A549 (cell line): ENCODE results near the gene HS6ST3. TPM values are rescaled to one million over a fixed set of nuclear protein-coding genes. Genes with fewer than 3 reads are reported as not detected.

ENCODE experiments used
- ATAC-seq, 2 experiments: fragments of 200-7000 bp in 1 of 2; fragments of >200 bp in 1 of 2; cut with Nextera tagmentation in 1 of 2; cut with Tn5 transposase in 1 of 2; 3 replicates each; pipeline versions ENCODE4 v1.8.0 to v1.9.1; 2018 to 2020; ENCODE audit warnings: mild to moderate bottlenecking in 1 of 2, moderate library complexity in 1 of 2
- CTCF ChIA-PET: fragments of 300-600 bp; sonication (Branson Sonifier 250); formaldehyde crosslinking; extraction: SDS; loops from one replicate; lab custom pipeline; 2021; ENCODE audit warnings: antibody characterized with exemption, inconsistent platforms; lab: Yijun Ruan, JAX
- POLR2A ChIA-PET: fragments of 350-600 bp; formaldehyde crosslinking; extraction: SDS; loops from one replicate; lab custom pipeline; 2021; ENCODE audit warnings: antibody characterized with exemption, inconsistent platforms; lab: Yijun Ruan, JAX
- DNase-seq, 2 experiments: peaks; one replicate each; pipeline versions ENCODE4 v3.0.0 to v3.0.0-alpha.2; 2011 to 2016; ENCODE audit warnings: low read depth in 1 of 2, low spot score in 1 of 2
- FAIRE-seq: peaks from 2 replicates; lab custom pipeline; 2011; peaks lifted over from hg19 to GRCh38; lab: Jason Lieb, UNC
- H3K27ac ChIP-seq, 2 experiments: fragments of >200 bp; sonication (Bioruptor Twin); formaldehyde crosslinking; 3 replicates each; pipeline ENCODE4 v1.5.1; 2016 to 2017
- H3K4me1 ChIP-seq: fragments of >200 bp; sonication (Bioruptor Twin); formaldehyde crosslinking; 3 replicates; pipeline ENCODE4 v1.6.1; 2016
- H3K4me2 ChIP-seq: fragments of >200 bp; sonication (Bioruptor Twin); formaldehyde crosslinking; 3 replicates; pipeline ENCODE4 v1.6.1; 2016
- H3K4me3 ChIP-seq: fragments of >200 bp; sonication (Bioruptor Twin); formaldehyde crosslinking; 3 replicates; pipeline ENCODE4 v1.5.1; 2016
- H3K9me3 ChIP-seq: fragments of >200 bp; sonication (Bioruptor Twin); formaldehyde crosslinking; 3 replicates; pipeline ENCODE4 v1.6.1; 2016
- CEBPB ChIP-seq, 2 experiments: fragments of >200 bp in 1 of 2; sonication (Bioruptor Twin) in 1 of 2; formaldehyde crosslinking in 1 of 2; IDR thresholded peaks; 2 replicates each; pipeline ENCODE4 v1.6.1; 2012 to 2016
- CTCF ChIP-seq: fragments of >200 bp; sonication (Bioruptor Twin); formaldehyde crosslinking; IDR thresholded peaks from 3 replicates; pipeline ENCODE4 v1.5.1; 2016
- EP300 ChIP-seq, 2 experiments: fragments of >200 bp; sonication (Bioruptor Twin); formaldehyde crosslinking; IDR thresholded peaks; 2 replicates in 1 of 2; 3 replicates in 1 of 2; pipeline ENCODE4 v1.6.1; 2016 to 2017
- HEYL ChIP-seq: fragments of 250-450 bp; sonication (Bioruptor Pico); IDR thresholded peaks from 2 replicates; pipeline ENCODE4 v1.8.0; 2021; ENCODE audit warnings: mild to moderate bottlenecking, moderate library complexity
- HOXA7 ChIP-seq: fragments of 250-450 bp; sonication (Bioruptor Pico); IDR thresholded peaks from 2 replicates; pipeline ENCODE4 v1.5.0; 2020; ENCODE audit warnings: mild to moderate bottlenecking, moderate library complexity
- HOXB5 ChIP-seq: fragments of 250-450 bp; sonication (Bioruptor Pico); IDR thresholded peaks from 2 replicates; pipeline ENCODE4 v1.5.0; 2020; ENCODE audit warnings: mild to moderate bottlenecking, moderate library complexity
- JUN ChIP-seq, 2 experiments: fragments of >200 bp; sonication (Bioruptor Twin); formaldehyde crosslinking; IDR thresholded peaks; 2 replicates in 1 of 2; 3 replicates in 1 of 2; pipeline ENCODE4 v1.6.1; 2016 to 2017
- KDM5A ChIP-seq: fragments of 200-600 bp; sonication (generic); IDR thresholded peaks from 2 replicates; pipeline ENCODE4 v1.6.1; 2016; ENCODE audit warnings: antibody characterized with exemption, mild to moderate bottlenecking
- MAFK ChIP-seq: fragments of 450-650 bp; IDR thresholded peaks from 2 replicates; pipeline ENCODE4 v1.6.1; 2014; ENCODE audit not compliant: partially characterized antibody
- MAX ChIP-seq: IDR thresholded peaks from 2 replicates; pipeline ENCODE4 v1.6.1; 2012
- MAZ ChIP-seq: fragments of 150-350 bp; IDR thresholded peaks from 2 replicates; pipeline ENCODE4 v1.6.1; 2014; ENCODE audit warnings: antibody characterized with exemption, low read depth, low read length, borderline replicate concordance
- NR3C1 ChIP-seq: fragments of >200 bp; sonication (Bioruptor Twin); formaldehyde crosslinking; IDR thresholded peaks from 3 replicates; pipeline ENCODE4 v1.6.1; 2017
- POLR2A ChIP-seq: IDR thresholded peaks from 2 replicates; pipeline ENCODE4 v1.6.1; 2012; ENCODE audit warnings: mild to moderate bottlenecking, low read length
- REST ChIP-seq: fragments of 200-600 bp; sonication (generic); IDR thresholded peaks from 2 replicates; pipeline ENCODE4 v1.6.1; 2016; ENCODE audit warnings: antibody characterized with exemption, mild to moderate bottlenecking, moderate library complexity
- SREBF2 ChIP-seq: fragments of 450-650 bp; IDR thresholded peaks from 2 replicates; pipeline ENCODE4 v1.6.1; 2014; ENCODE audit warnings: mild to moderate bottlenecking, moderate library complexity
- USF2 ChIP-seq: fragments of 450-650 bp; IDR thresholded peaks from 2 replicates; pipeline ENCODE4 v1.6.1; 2014; ENCODE audit warnings: antibody characterized with exemption
- WGBS: methylation state at CpG from one replicate; pipeline ENCODE4 v1.1.6; 2017; ENCODE audit errors: missing lambda C conversion rate; 5-methylcytosine and 5-hydroxymethylcytosine counted together
- polyA plus RNA-seq, 4 experiments: library from polyadenylated mRNA; depleted of rRNA in 3 of 4; stranded (reverse); fragments of >200 nt; fragmentation: RNase III in 1 of 4; extraction: RNeasy Plus Mini Kit Qiagen cat#74134 plus additional on column Dnase treatment in 1 of 4; gene quantifications; 2 replicates in 3 of 4; 3 replicates in 1 of 4; pipeline ENCODE4 v1.2.3, GENCODE V29; 2011 to 2017

Gene HS6ST3
- polyA plus RNA-seq, 2 of the 4 experiments (the other 2 are of a cell fraction), result not detected

GRCh38 chr13:96684469-96684868, 594.6 kb downstream of the HS6ST3 start:
- ATAC-seq (no peak), DNase-seq (no peak), FAIRE-seq (no peak)
- 25% methylated on average over 4 of the region's 4 CpGs for WGBS
- CTCF ChIA-PET, result no interaction called here
- POLR2A ChIA-PET, result no interaction called here
- Histone ChIP-seq H3K4me2 (no peak overlapping the region), H3K9me3 (no peaks in the 10 kb centered on the region), H3K4me3 (no peak overlapping the region), H3K27ac (no peak overlapping the region)
- TF ChIP-seq USF2 (no peak), HEYL (CRISPR knock-in tag) (no peak), POLR2A (no peak), CTCF (no peak), KDM5A (no peak), HOXB5 (CRISPR knock-in tag) (no peak), MAZ (no peak), NR3C1 (no peak), EP300 (IDR thresholded peaks at IDR 0.05) (no peak), HOXA7 (CRISPR knock-in tag) (no peak), SREBF2 (no peak), REST (no peak)
- TF ChIP-seq, all 56 proteins: peak for 0
- no peaks in the 10 kb centered on the region for H3K4me1 ChIP-seq

GRCh38 chr13:96684907-96685306, 595.0 kb downstream of the HS6ST3 start:
- TF ChIP-seq MAX, result no peak
- no peak for TF ChIP-seq JUN (IDR thresholded peaks at IDR 0.05)
- DNase-seq, result no peak
- FAIRE-seq, result no peak
- H3K27ac ChIP-seq, result no peak overlapping the region
- POLR2A ChIA-PET, result no interaction called here
- no peak overlapping the region for H3K4me2 ChIP-seq
- H3K4me3 ChIP-seq, result no peak overlapping the region
- ATAC-seq, result no peak
- WGBS, result 3% methylated on average over 1 of the region's 1 CpG
- CTCF ChIA-PET, result no interaction called here
- H3K4me1 ChIP-seq, result no peaks in the 10 kb centered on the region
- H3K9me3 ChIP-seq, result no peaks in the 10 kb centered on the region

GRCh38 chr13:96686286-96686685, 596.4 kb downstream of the HS6ST3 start:
- no peak overlapping the region for H3K4me3 ChIP-seq
- WGBS, result 0% methylated on average over 2 of the region's 2 CpGs
- no peak for ATAC-seq
- ChIA-PET CTCF (no interaction called here), POLR2A (no interaction called here)
- no peak overlapping the region for H3K4me2 ChIP-seq
- TF ChIP-seq CEBPB (IDR thresholded peaks at IDR 0.05) (no peak), MAFK (peak; percentile 85)
- no peak overlapping the region for H3K27ac ChIP-seq
- no peaks in the 10 kb centered on the region for H3K4me1 ChIP-seq
- FAIRE-seq, result no peak
- no peaks in the 10 kb centered on the region for H3K9me3 ChIP-seq
- no peak for DNase-seq
